OCI-LY7 (cell line): ENCODE results near the gene GXYLT2.

Experiments
- EZH2phosphoT487 ChIP-seq: fragments of 200-600 bp; sonication (generic); IDR thresholded peaks from 2 replicates; pipeline ENCODE4 v1.6.1; 2018; ENCODE audit warnings: low read depth, borderline replicate concordance, mild to moderate bottlenecking, mixed run types, antibody characterized with exemption, low read length, moderate library complexity, mixed read lengths
- TF ChIP-seq, protein P1 (sequence below): fragments of 200-600 bp; sonication (generic); conservative IDR thresholded peaks from 2 replicates; pipeline ENCODE4 v1.5.1; 2014; ENCODE audit warnings: mild to moderate bottlenecking, antibody characterized with exemption, low read length, moderate library complexity, mixed read lengths

DNA sequence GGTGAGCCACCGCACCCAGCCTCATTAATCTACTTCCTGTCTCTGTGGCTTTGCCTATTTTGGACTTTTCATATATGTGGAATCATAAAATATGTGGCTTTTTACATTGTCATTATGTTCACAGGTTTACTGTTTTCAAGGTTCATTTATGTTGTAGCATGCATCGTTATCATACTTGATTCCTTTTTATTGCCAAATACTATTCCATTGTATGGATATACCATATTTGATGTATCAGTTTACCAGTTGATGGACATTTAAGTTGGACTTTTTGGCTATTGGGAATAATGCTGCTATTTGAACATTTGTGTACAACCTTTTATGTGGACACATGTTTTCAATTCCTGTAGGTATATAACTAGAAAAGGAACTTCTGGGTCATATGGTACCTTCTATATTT lies 14.0 kb downstream of the GXYLT2 start:
- TF ChIP-seq, protein P1, sequence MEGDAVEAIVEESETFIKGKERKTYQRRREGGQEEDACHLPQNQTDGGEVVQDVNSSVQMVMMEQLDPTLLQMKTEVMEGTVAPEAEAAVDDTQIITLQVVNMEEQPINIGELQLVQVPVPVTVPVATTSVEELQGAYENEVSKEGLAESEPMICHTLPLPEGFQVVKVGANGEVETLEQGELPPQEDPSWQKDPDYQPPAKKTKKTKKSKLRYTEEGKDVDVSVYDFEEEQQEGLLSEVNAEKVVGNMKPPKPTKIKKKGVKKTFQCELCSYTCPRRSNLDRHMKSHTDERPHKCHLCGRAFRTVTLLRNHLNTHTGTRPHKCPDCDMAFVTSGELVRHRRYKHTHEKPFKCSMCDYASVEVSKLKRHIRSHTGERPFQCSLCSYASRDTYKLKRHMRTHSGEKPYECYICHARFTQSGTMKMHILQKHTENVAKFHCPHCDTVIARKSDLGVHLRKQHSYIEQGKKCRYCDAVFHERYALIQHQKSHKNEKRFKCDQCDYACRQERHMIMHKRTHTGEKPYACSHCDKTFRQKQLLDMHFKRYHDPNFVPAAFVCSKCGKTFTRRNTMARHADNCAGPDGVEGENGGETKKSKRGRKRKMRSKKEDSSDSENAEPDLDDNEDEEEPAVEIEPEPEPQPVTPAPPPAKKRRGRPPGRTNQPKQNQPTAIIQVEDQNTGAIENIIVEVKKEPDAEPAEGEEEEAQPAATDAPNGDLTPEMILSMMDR = no peak
- TF ChIP-seq EZH2phosphoT487 = no peak
